PC-9 (cell line): ENCODE data around the gene ITSN2. TPM values are rescaled to one million over a fixed set of nuclear protein-coding genes. Genes with fewer than 3 reads are reported as not detected.

Experiments used
- BruUV-seq: library from RNA; stranded (reverse); fragments of 400-500 nt; replicated peaks from 2 replicates; lab custom pipeline; 2021; lab: Mats Ljungman, UMichigan
- CTCF ChIA-PET: fragments of 300-600 bp; sonication (Branson Sonifier 250); formaldehyde crosslinking; loops from one replicate; lab custom pipeline; 2022; ENCODE audit warnings: antibody characterized with exemption; lab: Charles Lee
- POLR2A ChIA-PET: fragments of 300-600 bp; sonication (Branson Sonifier 250); formaldehyde crosslinking; loops from one replicate; lab custom pipeline; 2022; ENCODE audit warnings: antibody characterized with exemption; ENCODE audit not compliant: unreplicated experiment; lab: Charles Lee
- DNase-seq, 2 experiments: peaks; one replicate each; pipeline versions ENCODE4 v3.0.0 to v3.0.0-alpha.2; 2015 to 2022; ENCODE audit warnings: mixed read lengths in 1 of 2
- H2AFZ ChIP-seq: fragments of 200-600 bp; sonication (generic); 2 replicates; pipeline ENCODE4 v1.8.1; 2017; ENCODE audit warnings: antibody characterized with exemption
- H3F3A ChIP-seq: fragments of 200-600 bp; sonication (generic); 2 replicates; pipeline ENCODE4 v1.8.1; 2017; ENCODE audit warnings: antibody characterized with exemption, mild to moderate bottlenecking, low read depth; ENCODE audit not compliant: insufficient read depth
- H3K27ac ChIP-seq: fragments of 200-600 bp; sonication (generic); 2 replicates; pipeline ENCODE4 v1.6.1; 2016; ENCODE audit warnings: mixed run types
- H3K27me3 ChIP-seq: fragments of 200-600 bp; sonication (generic); 2 replicates; pipeline ENCODE4 v1.6.1; 2016; ENCODE audit warnings: low read depth, mixed run types; ENCODE audit not compliant: insufficient read depth
- H3K36me3 ChIP-seq: fragments of 200-600 bp; sonication (generic); 2 replicates; pipeline ENCODE4 v1.6.1; 2016; ENCODE audit warnings: low read depth, mixed run types
- H3K4me1 ChIP-seq: fragments of 200-600 bp; sonication (generic); replicated peaks from 2 replicates; pipeline ENCODE4 v1.6.1; 2016; ENCODE audit warnings: mixed run types; ENCODE audit not compliant: insufficient read depth
- H3K4me2 ChIP-seq: fragments of 200-600 bp; sonication (generic); 2 replicates; pipeline ENCODE4 v1.6.1; 2017; ENCODE audit warnings: mixed run types
- H3K4me3 ChIP-seq: fragments of 200-600 bp; sonication (generic); 2 replicates; pipeline ENCODE4 v1.6.1; 2016; ENCODE audit warnings: mixed run types
- H3K79me2 ChIP-seq: fragments of 200-600 bp; sonication (generic); 2 replicates; pipeline ENCODE4 v1.6.1; 2017; ENCODE audit warnings: low read depth, mixed run types
- H3K9me2 ChIP-seq: fragments of 200-600 bp; sonication (generic); 2 replicates; pipeline ENCODE4 v1.8.1; 2017; ENCODE audit warnings: mild to moderate bottlenecking; ENCODE audit not compliant: insufficient read depth
- H3K9me3 ChIP-seq: fragments of 200-600 bp; sonication (generic); 2 replicates; pipeline ENCODE4 v1.8.1; 2016; ENCODE audit warnings: low read depth; ENCODE audit not compliant: insufficient read depth
- H4K20me1 ChIP-seq: fragments of 200-600 bp; sonication (generic); 2 replicates; pipeline ENCODE4 v1.8.1; 2017; ENCODE audit not compliant: insufficient read depth
- EZH2 ChIP-seq: fragments of 200-600 bp; sonication (generic); IDR thresholded peaks from 2 replicates; pipeline ENCODE4 v1.8.0; 2017; ENCODE audit warnings: antibody characterized with exemption, low read depth
- intact Hi-C: fragments of 100-400 bp; cut with micrococcal nuclease; formaldehyde crosslinking; loops from one replicate; pipeline ENCODE4 v1.10.0; 2022; ENCODE audit not compliant: unreplicated experiment
- total RNA-seq: library from RNA; stranded (reverse); gene quantifications from 2 replicates; pipeline ENCODE4 v1.2.3, GENCODE V29; 2021
- TF ChIP-seq, protein P1 (sequence below): fragments of 200-600 bp; sonication (generic); conservative IDR thresholded peaks from 2 replicates; pipeline ENCODE4 v1.6.1; 2017; ENCODE audit warnings: mixed run types, antibody characterized with exemption, mild to moderate bottlenecking, moderate library complexity

The ITSN2 gene
- total RNA-seq, 1 experiment from 2014 or later: 28.4 TPM

DNA sequence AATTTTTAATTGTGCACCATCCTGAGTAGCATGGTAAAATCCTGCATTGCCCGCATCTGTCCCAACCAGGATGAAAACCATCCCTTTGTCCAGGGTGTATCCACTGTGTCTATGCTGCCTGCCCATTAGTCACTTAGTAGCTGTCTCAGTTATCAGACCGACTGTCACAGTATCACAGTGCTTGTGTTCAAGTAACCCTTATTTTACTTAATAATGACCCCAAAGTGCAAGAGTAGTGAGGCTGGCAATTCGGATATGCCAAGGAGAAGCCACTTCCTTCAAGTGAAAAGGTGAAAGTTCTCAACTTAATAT lies 8.8 kb downstream of the ITSN2 start:
- no TSS peak for BruUV-seq
- no peak for DNase-seq
- ChIA-PET POLR2A (no interaction called here), CTCF (no interaction called here)
- no peaks in the 10 kb centered on the region for H3K27me3 ChIP-seq
- TF ChIP-seq EZH2: no peak
- TF ChIP-seq, protein P1, sequence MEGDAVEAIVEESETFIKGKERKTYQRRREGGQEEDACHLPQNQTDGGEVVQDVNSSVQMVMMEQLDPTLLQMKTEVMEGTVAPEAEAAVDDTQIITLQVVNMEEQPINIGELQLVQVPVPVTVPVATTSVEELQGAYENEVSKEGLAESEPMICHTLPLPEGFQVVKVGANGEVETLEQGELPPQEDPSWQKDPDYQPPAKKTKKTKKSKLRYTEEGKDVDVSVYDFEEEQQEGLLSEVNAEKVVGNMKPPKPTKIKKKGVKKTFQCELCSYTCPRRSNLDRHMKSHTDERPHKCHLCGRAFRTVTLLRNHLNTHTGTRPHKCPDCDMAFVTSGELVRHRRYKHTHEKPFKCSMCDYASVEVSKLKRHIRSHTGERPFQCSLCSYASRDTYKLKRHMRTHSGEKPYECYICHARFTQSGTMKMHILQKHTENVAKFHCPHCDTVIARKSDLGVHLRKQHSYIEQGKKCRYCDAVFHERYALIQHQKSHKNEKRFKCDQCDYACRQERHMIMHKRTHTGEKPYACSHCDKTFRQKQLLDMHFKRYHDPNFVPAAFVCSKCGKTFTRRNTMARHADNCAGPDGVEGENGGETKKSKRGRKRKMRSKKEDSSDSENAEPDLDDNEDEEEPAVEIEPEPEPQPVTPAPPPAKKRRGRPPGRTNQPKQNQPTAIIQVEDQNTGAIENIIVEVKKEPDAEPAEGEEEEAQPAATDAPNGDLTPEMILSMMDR: no peak
- no peak overlapping the region for H3K27ac ChIP-seq
- H3K4me2 ChIP-seq: no peak overlapping the region
- no peaks in the 10 kb centered on the region for H3K9me2 ChIP-seq
- peaks cover 79% of the 10 kb centered on the region for H3K79me2 ChIP-seq
- no peak overlapping the region for H2AFZ ChIP-seq
- H3K9me3 ChIP-seq: no peaks in the 10 kb centered on the region
- intact Hi-C loops: no loop called here
- no peaks in the 10 kb centered on the region for H3K36me3 ChIP-seq
- H3K4me1 ChIP-seq: no peaks in the 10 kb centered on the region
- peaks cover 16% of the 10 kb centered on the region; the same call in 1 of the 2 replicates for H4K20me1 ChIP-seq
- no peaks in the 10 kb centered on the region for H3F3A ChIP-seq
- no peak overlapping the region for H3K4me3 ChIP-seq

DNA sequence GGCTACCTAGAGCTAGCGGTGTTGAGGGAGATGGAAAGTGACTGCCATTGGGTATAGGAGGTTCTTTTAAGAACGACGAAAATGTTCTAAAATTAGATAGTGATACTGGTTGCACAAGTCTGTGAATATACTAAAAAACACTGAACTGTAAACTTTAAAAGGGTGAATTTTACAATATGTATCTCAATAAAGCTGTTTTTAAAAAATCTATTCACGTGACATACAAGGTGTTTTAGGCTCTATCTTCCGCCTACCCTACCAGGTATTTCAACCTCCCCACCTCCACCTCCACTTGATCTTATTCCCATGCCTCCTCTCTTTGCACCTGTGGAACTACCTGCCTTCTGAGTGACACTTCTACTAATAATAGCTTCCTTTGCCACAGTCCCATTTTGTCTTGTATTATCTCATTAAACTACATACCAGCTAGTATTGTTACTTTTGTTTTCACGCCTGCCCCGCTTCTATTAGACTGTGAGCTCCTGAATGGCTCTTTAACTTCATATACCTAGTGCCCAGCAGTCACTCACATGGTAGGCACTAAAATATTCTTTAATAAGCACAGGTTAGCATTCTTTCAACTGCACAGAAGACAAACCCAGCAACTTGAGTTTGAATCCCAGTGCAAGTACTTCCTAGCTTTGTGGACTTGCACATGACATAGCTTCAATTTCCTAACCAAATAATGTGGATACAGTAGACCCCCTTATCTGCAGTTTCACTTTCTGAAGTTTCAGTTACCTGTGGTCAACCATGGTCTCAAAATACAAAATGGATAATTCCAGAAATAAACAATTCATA lies 9.3 kb downstream of the ITSN2 start:
- Histone ChIP-seq H3F3A (no peaks in the 10 kb centered on the region), H4K20me1 (peaks cover 16% of the 10 kb centered on the region; the same call in 1 of the 2 replicates), H2AFZ (no peak overlapping the region), H3K4me1 (no peaks in the 10 kb centered on the region), H3K27me3 (no peaks in the 10 kb centered on the region), H3K9me3 (no peaks in the 10 kb centered on the region), H3K27ac (no peak overlapping the region), H3K4me2 (no peak overlapping the region), H3K36me3 (no peaks in the 10 kb centered on the region), H3K79me2 (peaks cover 81% of the 10 kb centered on the region), H3K9me2 (no peaks in the 10 kb centered on the region), H3K4me3 (no peak overlapping the region)
- ChIA-PET POLR2A (no interaction called here), CTCF (no interaction called here)
- intact Hi-C loops: no loop called here
- no peak for TF ChIP-seq EZH2
- TF ChIP-seq, protein P1: no peak
- DNase-seq: no peak
- no TSS peak for BruUV-seq

DNA sequence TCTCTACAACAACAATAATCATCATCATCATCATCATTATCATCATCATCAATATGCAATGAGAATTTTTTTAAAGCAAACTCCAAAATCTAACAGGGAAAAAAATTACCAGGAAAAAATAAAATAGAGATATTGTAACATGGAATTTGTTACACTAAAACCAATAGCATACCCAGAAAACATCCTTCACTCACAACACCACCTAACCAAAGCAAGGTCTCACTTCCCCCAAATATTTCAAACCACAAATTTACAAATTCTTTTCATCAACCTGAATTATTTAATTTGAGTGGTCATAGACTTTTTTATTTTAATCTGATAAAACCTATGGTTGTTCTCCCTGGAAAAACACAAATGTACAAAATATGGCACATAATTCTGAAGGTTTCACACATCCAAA lies 11.2 kb downstream of the ITSN2 start:
- intact Hi-C loops: no loop called here
- Histone ChIP-seq H3K9me2 (no peaks in the 10 kb centered on the region), H3K9me3 (no peaks in the 10 kb centered on the region), H4K20me1 (peaks cover 15% of the 10 kb centered on the region), H2AFZ (no peak overlapping the region), H3F3A (peaks cover 3% of the 10 kb centered on the region; the same call in 1 of the 2 replicates), H3K4me3 (no peak overlapping the region), H3K4me2 (no peak overlapping the region), H3K27me3 (no peaks in the 10 kb centered on the region), H3K79me2 (peaks cover 73% of the 10 kb centered on the region), H3K4me1 (no peaks in the 10 kb centered on the region), H3K36me3 (no peaks in the 10 kb centered on the region), H3K27ac (no peak overlapping the region)
- DNase-seq: no peak
- BruUV-seq: no TSS peak
- TF ChIP-seq, protein P1: no peak
- TF ChIP-seq EZH2: no peak
- ChIA-PET POLR2A (no interaction called here), CTCF (no interaction called here)
